HG02610 (cell line): ENCODE results near the gene CAPN12.

Experiments used
- ATAC-seq: cut with Tn5 transposase; IDR thresholded peaks from one replicate; pipeline ENCODE4 v1.9.1; 2021; ENCODE audit warnings: mild to moderate bottlenecking, moderate library complexity; ENCODE audit not compliant: unreplicated experiment

Gene CAPN12

DNA sequence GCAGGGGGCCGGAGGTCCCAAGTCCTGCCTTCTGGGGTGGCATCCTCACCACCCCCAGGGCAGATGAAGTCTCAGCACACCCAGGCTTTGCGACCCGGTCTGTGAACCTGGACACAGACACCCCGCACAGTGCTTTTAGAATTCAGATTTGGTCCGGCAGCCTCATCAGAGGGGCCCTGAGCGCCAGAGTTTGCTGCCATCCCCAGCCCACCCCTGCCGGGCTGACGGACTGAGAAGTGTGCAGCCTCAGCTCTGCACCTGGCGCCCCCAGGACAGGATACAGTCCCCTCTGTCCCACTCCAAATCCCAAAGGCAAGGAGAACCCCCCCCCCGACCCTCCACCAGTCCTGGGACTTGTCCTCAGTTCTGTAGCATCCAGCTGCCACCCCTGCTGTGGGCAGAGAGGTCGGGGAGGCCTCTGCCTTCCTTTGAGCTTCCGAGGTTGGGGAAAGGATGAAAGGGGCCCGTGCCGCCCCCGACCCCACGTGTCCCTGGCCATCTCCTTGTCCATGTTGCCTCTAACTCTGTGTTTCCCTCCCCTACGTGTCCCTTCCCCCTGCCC lies 16.9 kb downstream of the CAPN12 start:
- no peak for ATAC-seq

- no peak for ATAC-seq
Observed at GRCh38 chr19:38726761-38727301, 17.4 kb downstream of the CAPN12 start.

- ATAC-seq = no peak
Observed at GRCh38 chr19:38726284-38726673, 18.0 kb downstream of the CAPN12 start.

GRCh38 chr19:38725469-38726283 lies 18.6 kb downstream of the CAPN12 start:
- no peak for ATAC-seq

DNA sequence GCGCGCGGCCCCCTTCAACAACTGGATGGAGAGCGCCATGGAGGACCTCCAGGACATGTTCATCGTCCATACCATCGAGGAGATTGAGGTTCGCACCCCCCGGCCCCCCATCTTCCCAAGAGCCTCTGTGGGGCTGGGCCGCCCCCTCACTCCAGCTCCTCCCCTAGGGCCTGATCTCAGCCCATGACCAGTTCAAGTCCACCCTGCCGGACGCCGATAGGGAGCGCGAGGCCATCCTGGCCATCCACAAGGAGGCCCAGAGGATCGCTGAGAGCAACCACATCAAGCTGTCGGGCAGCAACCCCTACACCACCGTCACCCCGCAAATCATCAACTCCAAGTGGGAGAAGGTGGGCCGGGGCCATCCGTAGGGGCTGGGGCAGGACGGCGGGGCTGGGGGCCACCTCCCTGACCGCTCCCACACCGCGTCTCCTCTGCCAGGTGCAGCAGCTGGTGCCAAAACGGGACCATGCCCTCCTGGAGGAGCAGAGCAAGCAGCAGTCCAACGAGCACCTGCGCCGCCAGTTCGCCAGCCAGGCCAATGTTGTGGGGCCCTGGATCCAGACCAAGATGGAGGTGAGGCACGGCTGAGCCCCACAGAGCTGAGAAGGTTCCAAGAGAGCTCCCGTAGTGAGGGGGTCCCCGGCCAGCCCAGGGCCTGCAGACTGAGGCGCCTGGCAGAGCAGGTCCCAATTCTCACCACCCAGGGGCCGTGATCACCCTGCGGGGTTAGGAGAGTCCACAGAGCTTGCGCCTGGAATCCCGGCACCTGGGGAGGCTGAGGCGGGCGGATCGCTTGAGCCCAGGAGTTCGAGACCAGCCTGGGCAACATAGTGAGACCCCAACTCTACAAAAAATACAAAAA lies 20.1 kb downstream of the CAPN12 start:
- ATAC-seq = no peak

DNA sequence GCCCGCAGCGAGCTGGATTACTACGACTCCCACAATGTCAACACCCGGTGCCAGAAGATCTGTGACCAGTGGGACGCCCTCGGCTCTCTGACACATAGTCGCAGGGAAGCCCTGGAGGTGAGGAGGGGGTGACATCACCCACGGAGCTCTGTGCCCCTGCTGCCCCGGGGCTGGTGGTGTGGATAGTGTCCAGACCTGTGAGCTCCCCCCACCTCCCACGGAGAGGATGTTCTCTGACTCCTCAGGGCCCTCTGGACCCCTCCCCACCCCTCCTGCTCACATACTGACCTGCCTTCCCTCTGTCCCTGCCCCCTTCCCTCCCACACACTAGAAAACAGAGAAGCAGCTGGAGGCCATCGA lies 20.7 kb downstream of the CAPN12 start:
- no peak for ATAC-seq

DNA sequence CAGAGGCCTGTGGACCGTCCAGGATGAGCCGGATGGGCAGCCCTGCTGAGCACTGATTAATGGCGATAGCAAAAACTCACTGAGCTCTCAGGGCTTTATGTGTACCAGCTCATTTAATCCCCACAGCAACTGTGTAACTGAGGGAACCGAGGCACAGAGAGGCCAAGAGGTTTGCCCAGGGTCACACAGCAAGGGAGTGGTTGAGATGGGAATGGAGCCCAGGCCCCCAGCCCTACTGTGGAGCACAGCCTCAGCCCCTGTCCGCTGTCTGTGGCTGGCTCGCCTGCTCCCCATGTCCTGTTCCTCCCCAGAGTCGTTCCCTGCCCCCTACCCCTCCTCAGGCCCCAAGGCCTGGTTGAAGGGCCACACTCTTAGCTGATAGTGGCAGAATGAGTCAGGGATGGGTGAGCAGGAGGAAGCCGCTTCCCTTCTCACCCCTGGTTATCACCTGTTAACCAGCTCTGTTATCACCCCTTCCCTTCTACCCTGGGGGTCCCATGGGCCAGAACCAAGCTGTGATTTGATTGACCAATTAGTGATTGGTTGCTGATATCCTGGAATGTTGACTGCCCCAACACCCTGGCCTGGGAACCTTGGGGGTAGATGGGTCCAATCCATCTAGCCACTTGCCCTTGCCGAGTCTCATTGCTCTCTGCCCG lies 21.2 kb downstream of the CAPN12 start:
- ATAC-seq = no peak

GRCh38 chr19:38721979-38722773 lies 22.1 kb downstream of the CAPN12 start:
- ATAC-seq = no peak

GRCh38 chr19:38721496-38721895 lies 22.8 kb downstream of the CAPN12 start:
- no peak for ATAC-seq

GRCh38 chr19:38720559-38721236 lies 23.6 kb downstream of the CAPN12 start:
- ATAC-seq = no peak

DNA sequence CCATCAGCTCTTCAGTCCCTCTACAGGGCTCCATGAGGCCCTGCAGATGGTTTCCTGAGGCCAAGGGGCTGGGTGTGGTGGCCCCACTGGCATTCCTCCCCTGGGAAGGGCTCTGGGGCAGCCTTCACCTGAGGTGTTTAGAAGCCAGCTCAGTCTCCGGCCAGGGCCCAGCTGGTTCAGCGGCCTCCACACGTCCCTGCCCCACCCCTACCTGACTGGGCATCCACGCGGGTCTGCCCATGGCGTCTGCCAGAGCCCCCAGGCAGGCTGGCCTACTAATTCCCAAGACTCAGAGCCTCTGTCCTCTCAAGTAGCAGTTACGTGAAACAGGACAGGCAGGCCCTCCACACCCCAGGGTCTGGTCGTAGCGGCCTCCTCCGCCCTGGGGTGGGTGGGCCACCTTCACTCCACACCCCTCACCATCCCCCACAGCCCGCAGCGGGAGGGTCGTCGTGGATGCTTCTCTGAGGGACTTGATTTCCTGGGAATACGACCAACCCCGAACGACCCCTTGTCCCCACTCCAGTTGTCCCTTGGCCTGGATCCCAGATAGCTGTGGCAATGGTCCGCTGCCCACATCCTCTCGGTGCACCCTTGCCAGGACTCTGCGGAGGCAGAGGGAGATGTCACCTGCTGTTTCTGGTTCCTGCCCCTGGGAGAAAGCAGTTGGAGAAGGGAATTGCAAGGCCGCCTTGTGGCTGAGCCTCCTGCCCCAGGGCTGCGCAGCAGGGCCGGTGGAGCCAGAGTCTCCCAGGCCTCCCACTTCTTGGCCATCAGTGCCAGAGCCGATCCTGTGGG lies 24.3 kb downstream of the CAPN12 start:
- no peak for ATAC-seq

GRCh38 chr19:38718747-38719543 lies 25.3 kb downstream of the CAPN12 start:
- no peak for ATAC-seq

DNA sequence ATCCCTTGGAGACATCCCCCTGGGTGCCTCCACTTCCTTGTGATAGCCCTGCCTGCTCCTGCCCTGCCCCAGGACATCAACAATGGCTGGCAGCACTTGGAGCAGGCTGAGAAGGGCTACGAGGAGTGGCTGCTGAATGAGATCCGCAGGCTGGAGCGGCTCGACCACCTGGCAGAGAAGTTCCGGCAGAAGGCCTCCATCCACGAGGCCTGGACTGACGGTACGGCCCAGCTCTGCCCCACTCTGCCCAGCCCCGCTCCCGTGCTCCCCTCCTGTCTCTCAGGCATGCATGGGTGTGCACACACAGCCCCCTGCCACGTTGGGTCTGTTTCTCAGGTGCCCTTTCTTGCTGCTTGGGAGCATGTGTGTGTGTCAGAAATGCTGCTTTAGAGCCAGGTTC lies 26.4 kb downstream of the CAPN12 start:
- no peak for ATAC-seq

GRCh38 chr19:38717051-38717450 lies 27.2 kb downstream of the CAPN12 start:
- no peak for ATAC-seq

DNA sequence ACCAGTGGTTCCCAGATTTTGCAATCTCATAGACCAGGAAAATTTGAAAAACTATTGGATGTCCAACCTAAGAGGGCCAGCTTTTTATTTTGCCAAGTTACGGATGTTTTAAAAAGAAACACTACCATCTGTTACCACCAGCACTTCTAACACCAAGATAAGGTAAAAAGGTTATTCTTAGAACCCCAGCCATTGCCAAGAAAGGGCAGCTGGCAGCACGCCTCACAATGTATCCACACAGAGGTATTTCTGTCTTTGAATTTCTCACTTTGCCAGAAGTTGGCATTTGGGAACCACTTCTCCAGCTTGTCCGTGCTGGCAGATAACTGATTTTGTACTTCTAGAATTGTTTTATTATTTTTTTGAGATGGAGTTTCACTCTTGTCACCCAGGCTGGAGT lies 28.7 kb downstream of the CAPN12 start:
- ATAC-seq = no peak

DNA sequence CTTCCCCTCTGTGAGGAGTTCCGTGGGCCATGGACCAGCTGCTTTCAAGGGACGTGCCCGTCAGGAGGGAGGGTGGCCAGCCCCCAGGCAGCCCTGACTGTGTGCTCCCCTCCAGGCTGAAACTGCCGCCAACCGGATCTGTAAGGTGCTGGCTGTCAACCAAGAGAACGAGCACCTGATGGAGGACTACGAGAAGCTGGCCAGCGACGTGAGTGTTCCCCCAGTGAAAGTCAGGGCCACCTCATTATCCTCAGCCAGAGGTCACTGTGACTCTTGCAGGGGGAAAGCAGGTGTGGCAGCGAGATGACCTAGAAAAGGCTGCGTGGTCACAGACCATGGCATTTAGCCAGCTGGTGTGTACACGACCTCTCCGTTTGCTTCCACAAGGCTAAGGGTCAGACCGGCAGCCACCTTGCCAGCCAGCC lies 29.9 kb downstream of the CAPN12 start:
- no peak for ATAC-seq

- no peak for ATAC-seq
Observed at GRCh38 chr19:38713865-38714264, 30.4 kb downstream of the CAPN12 start.

DNA sequence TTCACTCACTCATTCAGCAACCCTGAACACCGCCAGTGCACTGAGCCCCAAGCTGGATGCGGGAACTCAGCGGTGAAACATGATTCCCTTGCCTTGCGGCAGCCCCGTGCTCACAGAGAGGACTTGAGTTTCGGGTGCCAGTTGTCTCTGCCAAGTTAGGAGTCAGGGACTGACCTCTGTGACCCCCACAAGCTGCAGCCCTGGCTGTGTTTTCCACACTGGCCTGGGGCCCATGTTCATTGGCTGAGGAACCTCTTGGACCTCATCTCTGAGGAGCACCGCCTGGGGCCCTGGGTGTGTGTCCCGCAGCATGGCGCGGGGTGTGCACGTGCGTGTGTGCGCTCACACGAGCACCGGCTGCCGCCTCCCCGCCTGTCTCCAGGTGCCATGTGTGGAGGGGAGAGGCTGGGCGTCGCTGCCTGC lies 31.0 kb downstream of the CAPN12 start:
- ATAC-seq = no peak
